HCT116 (cell line): ENCODE data around the gene ARL2BP. TPM values are rescaled to one million over a fixed set of nuclear protein-coding genes. Genes with fewer than 3 reads are reported as not detected.

Experiments used
- ATAC-seq: fragments of 200-7000 bp; cut with Tn5 transposase; 2 replicates; pipeline ENCODE4 v1.9.1; 2020; ENCODE audit warnings: mild to moderate bottlenecking, moderate library complexity
- Bru-seq: library from RNA; stranded (reverse); fragments of 400-500 nt; gene quantifications from one replicate; lab custom pipeline; 2021; lab: Mats Ljungman, UMichigan
- BruChase-seq, 2 experiments: library from RNA; stranded (reverse); fragments of 400-500 nt; gene quantifications; one replicate each; lab custom pipeline; 2021; lab: Mats Ljungman, UMichigan
- BruUV-seq: library from RNA; stranded (reverse); fragments of 400-500 nt; replicated peaks from 2 replicates; lab custom pipeline; 2021; lab: Mats Ljungman, UMichigan
- CTCF ChIA-PET: fragments of 300-600 bp; sonication (Branson Sonifier 250); formaldehyde crosslinking; loops from one replicate; lab custom pipeline; 2021; ENCODE audit warnings: antibody characterized with exemption; lab: Charles Lee
- POLR2A ChIA-PET: fragments of 300-600, 350-600 bp; sonication (Branson Sonifier 250); formaldehyde crosslinking; loops from one replicate; lab custom pipeline; 2021; ENCODE audit warnings: antibody characterized with exemption; lab: Charles Lee
- RAD21 ChIA-PET, 2 experiments: fragments of 300-600 bp; sonication (Branson Sonifier 250); formaldehyde crosslinking; loops; one replicate each; lab custom pipeline; 2023; ENCODE audit warnings: low total read pairs in 2 of 2; ENCODE audit not compliant: uncharacterized antibody in 2 of 2, unreplicated experiment in 2 of 2, low non-redundant PET in 1 of 2; lab: Charles Lee
- DNase-seq: peaks from one replicate; pipeline ENCODE4 v3.0.0-alpha.2; 2010; ENCODE audit warnings: low read depth, low spot score
- H2AFZ ChIP-seq: fragments of 200-600 bp; shearing (Covaris generic), sonication (generic); 2 replicates; pipeline ENCODE4 v1.6.1; 2017; ENCODE audit warnings: low read depth, mixed run types, mixed read lengths, antibody characterized with exemption, low read length; ENCODE audit not compliant: poor library complexity, severe bottlenecking
- H3K27ac ChIP-seq: 2 replicates; pipeline ENCODE4 v1.5.1; 2012; ENCODE audit warnings: low read depth, low read length
- H3K27me3 ChIP-seq: fragments of 200-600 bp; sonication (generic); 2 replicates; pipeline ENCODE4 v1.6.1; 2016; ENCODE audit warnings: mixed run types, low read length, mixed read lengths; ENCODE audit not compliant: insufficient read depth
- H3K36me3 ChIP-seq, 2 experiments: fragments of 200-500 bp in 1 of 2; fragments of 200-600 bp in 1 of 2; sonication (Bioruptor generic) in 1 of 2; sonication (generic) in 1 of 2; 2 replicates each; pipeline versions ENCODE4 v1.5.1 to v1.6.1; 2014 to 2016; ENCODE audit warnings: low read length in 2 of 2, inconsistent platforms in 1 of 2, mixed read lengths in 1 of 2, mixed run types in 1 of 2; ENCODE audit not compliant: insufficient read depth in 2 of 2, control insufficient read depth in 1 of 2
- H3K4me1 ChIP-seq, 2 experiments: fragments of 200-600 bp in 1 of 2; sonication (generic) in 1 of 2; 2 replicates each; pipeline versions ENCODE4 v1.5.1 to v1.6.1; 2012 to 2017; ENCODE audit warnings: low read length in 2 of 2, inconsistent platforms in 1 of 2, mild to moderate bottlenecking in 1 of 2, mixed read lengths in 1 of 2, mixed run types in 1 of 2, moderate library complexity in 1 of 2; ENCODE audit not compliant: insufficient read depth in 2 of 2, control insufficient read depth in 1 of 2
- H3K4me2 ChIP-seq: fragments of 200-600 bp; sonication (generic); 2 replicates; pipeline ENCODE4 v1.6.1; 2017; ENCODE audit warnings: mixed run types, low read length, mixed read lengths
- H3K4me3 ChIP-seq, 2 experiments: fragments of 200-600 bp in 1 of 2; sonication (generic) in 1 of 2; replicated peaks in 1 of 2; 2 replicates each; pipeline ENCODE4 v1.5.1; 2011 to 2016; ENCODE audit warnings: low read length in 2 of 2, control low read depth in 1 of 2, low read depth in 1 of 2, mild to moderate bottlenecking in 1 of 2, mixed read lengths in 1 of 2, mixed run types in 1 of 2
- H3K79me2 ChIP-seq: fragments of 200-600 bp; sonication (generic); 2 replicates; pipeline ENCODE4 v1.6.1; 2017; ENCODE audit warnings: mild to moderate bottlenecking, mixed run types, low read length, moderate library complexity, mixed read lengths; ENCODE audit not compliant: insufficient read depth
- H3K9ac ChIP-seq: fragments of 200-600 bp; sonication (generic); 2 replicates; pipeline ENCODE4 v1.6.1; 2016; ENCODE audit warnings: low read length, mixed read lengths
- H3K9me2 ChIP-seq: fragments of 200-600 bp; sonication (generic), shearing (Covaris generic); 2 replicates; pipeline ENCODE4 v1.6.1; 2017; ENCODE audit warnings: mixed run types, mild to moderate bottlenecking, moderate library complexity; ENCODE audit not compliant: insufficient read depth
- H3K9me3 ChIP-seq, 2 experiments: fragments of 200-500 bp in 1 of 2; fragments of 200-600 bp in 1 of 2; sonication (Bioruptor generic) in 1 of 2; sonication (generic) in 1 of 2; 2 replicates each; pipeline ENCODE4 v1.6.1; 2014 to 2017; ENCODE audit warnings: low read length in 2 of 2, mixed read lengths in 2 of 2, inconsistent platforms in 1 of 2, low read depth in 1 of 2, mild to moderate bottlenecking in 1 of 2, mixed run types in 1 of 2, moderate library complexity in 1 of 2; ENCODE audit not compliant: control insufficient read depth in 1 of 2, insufficient read depth in 1 of 2
- H4K20me1 ChIP-seq: fragments of 200-600 bp; sonication (generic), shearing (Covaris generic); 2 replicates; pipeline ENCODE4 v1.6.1; 2017; ENCODE audit warnings: mixed run types, mild to moderate bottlenecking, moderate library complexity; ENCODE audit not compliant: insufficient read depth
- CBX3 ChIP-seq: IDR thresholded peaks from 2 replicates; pipeline ENCODE4 v1.6.1; 2012; ENCODE audit warnings: low read depth
- CEBPB ChIP-seq: IDR thresholded peaks from 2 replicates; pipeline ENCODE4 v1.6.1; 2012; ENCODE audit warnings: low read depth
- CTCF ChIP-seq, 3 experiments: fragments of 200-600 bp in 1 of 3; sonication (generic) in 1 of 3; IDR thresholded peaks in 2 of 3; conservative IDR thresholded peaks in 1 of 3; 2 replicates each; pipeline ENCODE4 v1.5.1; 2012 to 2017; ENCODE audit warnings: low read depth in 2 of 3, low read length in 2 of 3, antibody characterized with exemption in 1 of 3, borderline replicate concordance in 1 of 3, control low read depth in 1 of 3, mild to moderate bottlenecking in 1 of 3, mixed read lengths in 1 of 3, mixed run types in 1 of 3, moderate library complexity in 1 of 3; ENCODE audit not compliant: insufficient read depth in 1 of 3
- EGR1 ChIP-seq: IDR thresholded peaks from 2 replicates; pipeline ENCODE4 v1.6.1; 2012; ENCODE audit warnings: low read depth
- ELF1 ChIP-seq: IDR thresholded peaks from 2 replicates; pipeline ENCODE4 v1.6.1; 2012; ENCODE audit warnings: low read depth, borderline replicate concordance
- EZH2 ChIP-seq: fragments of 200-600 bp; sonication (generic); IDR thresholded peaks from 2 replicates; pipeline ENCODE4 v1.6.1; 2017; ENCODE audit warnings: antibody characterized with exemption, mixed run types
- FOSL1 ChIP-seq: IDR thresholded peaks from 2 replicates; pipeline ENCODE4 v1.6.1; 2012; ENCODE audit warnings: low read depth
- MAX ChIP-seq: IDR thresholded peaks from 2 replicates; pipeline ENCODE4 v1.6.1; 2012
- POLR2A ChIP-seq: IDR thresholded peaks from 2 replicates; pipeline ENCODE4 v1.7.0; 2011; ENCODE audit warnings: borderline replicate concordance; ENCODE audit not compliant: insufficient read depth, insufficient read length; ENCODE audit errors: extremely low read depth
- POLR2AphosphoS5 ChIP-seq: IDR thresholded peaks from 2 replicates; pipeline ENCODE4 v1.6.1; 2011; ENCODE audit warnings: mild to moderate bottlenecking, low read depth, low read length, moderate library complexity
- REST ChIP-seq: IDR thresholded peaks from 2 replicates; pipeline ENCODE4 v1.6.1; 2012; ENCODE audit warnings: low read depth
- SIN3A ChIP-seq: IDR thresholded peaks from 2 replicates; pipeline ENCODE4 v1.6.1; 2012; ENCODE audit warnings: low read depth
- SP1 ChIP-seq: IDR thresholded peaks from 2 replicates; pipeline ENCODE4 v1.6.1; 2012; ENCODE audit warnings: low read depth
- SRF ChIP-seq: IDR thresholded peaks from 2 replicates; pipeline ENCODE4 v1.6.1; 2012; ENCODE audit warnings: low read depth
- TCF7L2 ChIP-seq: IDR thresholded peaks from 2 replicates; pipeline ENCODE4 v1.7.0; 2011; ENCODE audit warnings: borderline replicate concordance, inconsistent platforms; ENCODE audit not compliant: insufficient read depth, insufficient read length; ENCODE audit errors: extremely low read depth
- YY1 ChIP-seq: IDR thresholded peaks from 2 replicates; pipeline ENCODE4 v1.6.1; 2011; ENCODE audit warnings: low read length, low read depth, moderate library complexity, mild to moderate bottlenecking; ENCODE audit not compliant: insufficient replicate concordance; ENCODE audit errors: extremely low read depth
- ZFX ChIP-seq: fragments of 450-650 bp; IDR thresholded peaks from 2 replicates; pipeline ENCODE4 v1.6.1; 2017
- intact Hi-C: fragments of 100-400 bp; cut with micrococcal nuclease; formaldehyde crosslinking; loops from 2 replicates; pipeline ENCODE4 v1.10.0; 2022
- long read RNA-seq: library from polyadenylated mRNA; unstranded; transcript quantifications from one replicate; pipeline ENCODE4 v2.0.0, GENCODE V29; 2021; ENCODE audit not compliant: unreplicated experiment
- polyA plus RNA-seq: library from polyadenylated mRNA; unstranded; fragments of >200 nt; gene quantifications from 2 replicates; pipeline ENCODE4 v1.2.1, GENCODE V29; 2012; ENCODE audit warnings: missing spikeins
- total RNA-seq: library from RNA; stranded (reverse); gene quantifications from one replicate; pipeline ENCODE4 v1.2.1, GENCODE V29; 2021; ENCODE audit not compliant: unreplicated experiment

The ARL2BP gene
- total RNA-seq (28.8 TPM), Bru-seq, nascent RNA (percentile 73 among the genes with signal in this experiment), BruChase-seq, experiment 1, labeled RNA remaining after a 6-hour chase (percentile 96 among the genes with signal in this experiment), BruChase-seq, experiment 2, labeled RNA remaining after a 2-hour chase (percentile 90 among the genes with signal in this experiment)
- 17.8 and 19.7 TPM in 2 replicates for polyA plus RNA-seq
- long read RNA-seq, transcript ARL2BP-201 (6 exons, 2,130 nt), result major isoform, 52 of 58 reads
- long read RNA-seq, partial matches to known transcripts, result 3 of 58 reads
- long read RNA-seq, other reads (novel, unspliced or antisense), result 3 of 58 reads

GRCh38 chr16:57244767-57245471 is at the start of gene ARL2BP:
ARL2BP (plus strand) TSS chr16:57245259; CDS start chr16:57245368, 109 bp downstream.
- intact Hi-C loops, result loop anchor here (2.0 kb wide), 1 partner anchor 56 kb away; no protein-coding TSS in a partner anchor
- ChIA-PET POLR2A (interaction anchor here (1.0 to 2.0 kb wide), 3 partner anchors 11 to 55 kb away, joined by 3 to 6 read pairs (median 5); no protein-coding TSS in a partner anchor), RAD21 (interaction anchor here in 1 of 2 experiments (0.9 kb wide), 1 partner anchor 281 kb away, joined by 3 read pairs; no protein-coding TSS in a partner anchor)
- TF ChIP-seq TCF7L2, result peak; percentile 35
- peak; percentile 77 for TF ChIP-seq SP1
- TF ChIP-seq POLR2AphosphoS5, result peak; percentile 89
- TF ChIP-seq REST, result no peak
- peak; percentile 90 for TF ChIP-seq MAX
- peak in 1 of 3 experiments; percentile 26; a peak in 1 of 6 replicates for TF ChIP-seq CTCF (IDR thresholded peaks at IDR 0.05 in 2 of 3, conservative IDR thresholded peaks at IDR 0.05 in 1 of 3; ENCODE audit: borderline replicate concordance in 1 of 3, insufficient read depth in 1 of 3, low read depth in 2 of 3, low read length in 2 of 3)
- TF ChIP-seq EZH2, result no peak
- TF ChIP-seq YY1, result peak; percentile 15
- no peak for TF ChIP-seq CEBPB
- TF ChIP-seq SRF, result 0 out of 2 replicates have a peak, but pooled peaks have one; percentile 52
- no peak for TF ChIP-seq FOSL1
- TF ChIP-seq CBX3, result peak; percentile 50; the same call in 1 of the 2 replicates
- peak; percentile 72 for TF ChIP-seq POLR2A
- TF ChIP-seq ZFX, result peak; percentile 98
- peak; percentile 66 for TF ChIP-seq ELF1
- TF ChIP-seq SIN3A, result peak; percentile 86
- TF ChIP-seq EGR1, result no peak

More at GRCh38 chr16:57244767-57245471, at the start of gene ARL2BP:
- H4K20me1 ChIP-seq, result no peaks in the 10 kb centered on the region
- peaks cover 10 to 15% of the 10 kb centered on the region in 2 experiments for H3K4me1 ChIP-seq
- H2AFZ ChIP-seq, result no peak within 1 kb of the TSS
- no peaks in the 10 kb centered on the region for H3K27me3 ChIP-seq
- BruUV-seq, result no TSS peak
- H3K9me3 ChIP-seq, result no peaks in the 10 kb centered on the region
- CTCF ChIA-PET, result no interaction called here
- peak; percentile 97 for ATAC-seq
- peak within 1 kb of the TSS; percentile 85 for H3K4me2 ChIP-seq
- H3K27ac ChIP-seq, result peak within 1 kb of the TSS; percentile 80
- H3K4me3 ChIP-seq, result peak within 1 kb of the TSS; percentile 67 to 82
- H3K9me2 ChIP-seq, result no peaks in the 10 kb centered on the region
- H3K79me2 ChIP-seq, result peaks cover 5% of the 10 kb centered on the region; the same call in 1 of the 2 replicates
- DNase-seq, result peak; percentile 94
- peak within 1 kb of the TSS; percentile 83 for H3K9ac ChIP-seq
- H3K36me3 ChIP-seq, result peaks cover 0 to 5% of the 10 kb centered on the region in 2 experiments; a peak in 1 of 4 replicates
